Smooth muscle cell (in vitro differentiated cells): Measurements from ENCODE around the gene TMPRSS7. TPM values are rescaled to one million over a fixed set of nuclear protein-coding genes. Genes with fewer than 3 reads are reported as not detected.

Experiments
- DNase-seq: peaks from one replicate; lab custom pipeline; 2025; ENCODE audit not compliant: unreplicated experiment; lab: John Stamatoyannopoulos, UW
- H2AFZ ChIP-seq: fragments of 200-600 bp; sonication (generic); 2 replicates; pipeline ENCODE4 v1.6.0; 2016; ENCODE audit warnings: antibody characterized with exemption, low read depth, mild to moderate bottlenecking
- H3F3A ChIP-seq: fragments of 200-600 bp; sonication (generic); 2 replicates; pipeline ENCODE4 v1.6.0; 2017; ENCODE audit warnings: antibody characterized with exemption, low read depth
- H3K27ac ChIP-seq: fragments of 200-600 bp; sonication (generic); 2 replicates; pipeline ENCODE4 v1.5.1; 2016; ENCODE audit warnings: low read depth, mild to moderate bottlenecking
- H3K27me3 ChIP-seq: fragments of 200-600 bp; sonication (generic); 2 replicates; pipeline ENCODE4 v1.6.1; 2016; ENCODE audit warnings: low read depth, mild to moderate bottlenecking
- H3K36me3 ChIP-seq: fragments of 200-600 bp; sonication (generic); 2 replicates; pipeline ENCODE4 v1.5.1; 2016; ENCODE audit warnings: low read depth
- H3K4me1 ChIP-seq: fragments of 200-600 bp; sonication (generic); 2 replicates; pipeline ENCODE4 v1.5.1; 2016; ENCODE audit warnings: low read depth
- H3K4me2 ChIP-seq: fragments of 200-600 bp; sonication (generic); 2 replicates; pipeline ENCODE4 v1.6.0; 2016; ENCODE audit warnings: mild to moderate bottlenecking
- H3K4me3 ChIP-seq: fragments of 200-600 bp; sonication (generic); 2 replicates; pipeline ENCODE4 v1.5.1; 2016; ENCODE audit warnings: mild to moderate bottlenecking
- H3K79me2 ChIP-seq: fragments of 200-600 bp; sonication (generic); 2 replicates; pipeline ENCODE4 v1.6.0; 2016; ENCODE audit warnings: low read depth, mild to moderate bottlenecking
- H3K9ac ChIP-seq: fragments of 200-600 bp; sonication (generic); 2 replicates; pipeline ENCODE4 v1.6.0; 2016; ENCODE audit warnings: low read depth
- H3K9me3 ChIP-seq: fragments of 200-600 bp; sonication (generic); replicated peaks from 2 replicates; pipeline ENCODE4 v1.5.1; 2016; ENCODE audit warnings: low read depth
- H4K20me1 ChIP-seq: fragments of 200-600 bp; sonication (generic); 2 replicates; pipeline ENCODE4 v1.6.0; 2016; ENCODE audit warnings: low read depth
- WGBS: methylation state at CpG from one replicate; pipeline ENCODE4 v1.1.7; 2016; ENCODE audit warnings: low lambda C conversion rate; 5-methylcytosine and 5-hydroxymethylcytosine counted together
- polyA plus RNA-seq: library from polyadenylated mRNA; unstranded; fragments of >200 nt; fragmentation: Nextera tagmentation; extraction: Ambion mirVana; gene quantifications from 2 replicates; pipeline ENCODE4 v1.2.1, GENCODE V29; 2016
- total RNA-seq: library from RNA; depleted of rRNA; stranded (reverse); fragments of >200 nt; gene quantifications from 2 replicates; pipeline ENCODE4 v1.2.3, GENCODE V29; 2014
- TF ChIP-seq, protein P1 (sequence below): fragments of 200-600 bp; sonication (generic); IDR thresholded peaks from 2 replicates; pipeline ENCODE4 v1.5.1; 2017; ENCODE audit warnings: borderline replicate concordance, mild to moderate bottlenecking, antibody characterized with exemption; ENCODE audit not compliant: insufficient read depth, poor library complexity, severe bottlenecking

TMPRSS7 gene
- total and polyA plus RNA-seq, 2 experiments from 2014 or later = not detected

- no peaks in the 10 kb centered on the region for H3K36me3 ChIP-seq
- H3K27me3 ChIP-seq = peaks cover 4% of the 10 kb centered on the region
- H3F3A ChIP-seq = peaks cover 10% of the 10 kb centered on the region
- peak overlapping the region; percentile 56 for H3K4me2 ChIP-seq
- TF ChIP-seq, protein P1, sequence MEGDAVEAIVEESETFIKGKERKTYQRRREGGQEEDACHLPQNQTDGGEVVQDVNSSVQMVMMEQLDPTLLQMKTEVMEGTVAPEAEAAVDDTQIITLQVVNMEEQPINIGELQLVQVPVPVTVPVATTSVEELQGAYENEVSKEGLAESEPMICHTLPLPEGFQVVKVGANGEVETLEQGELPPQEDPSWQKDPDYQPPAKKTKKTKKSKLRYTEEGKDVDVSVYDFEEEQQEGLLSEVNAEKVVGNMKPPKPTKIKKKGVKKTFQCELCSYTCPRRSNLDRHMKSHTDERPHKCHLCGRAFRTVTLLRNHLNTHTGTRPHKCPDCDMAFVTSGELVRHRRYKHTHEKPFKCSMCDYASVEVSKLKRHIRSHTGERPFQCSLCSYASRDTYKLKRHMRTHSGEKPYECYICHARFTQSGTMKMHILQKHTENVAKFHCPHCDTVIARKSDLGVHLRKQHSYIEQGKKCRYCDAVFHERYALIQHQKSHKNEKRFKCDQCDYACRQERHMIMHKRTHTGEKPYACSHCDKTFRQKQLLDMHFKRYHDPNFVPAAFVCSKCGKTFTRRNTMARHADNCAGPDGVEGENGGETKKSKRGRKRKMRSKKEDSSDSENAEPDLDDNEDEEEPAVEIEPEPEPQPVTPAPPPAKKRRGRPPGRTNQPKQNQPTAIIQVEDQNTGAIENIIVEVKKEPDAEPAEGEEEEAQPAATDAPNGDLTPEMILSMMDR = no peak
- 25% methylated on average over 6 of the region's 6 CpGs for WGBS
- peak overlapping the region; percentile 33 for H3K27ac ChIP-seq
- no peaks in the 10 kb centered on the region for H3K9me3 ChIP-seq
- H3K4me1 ChIP-seq = peaks cover 15% of the 10 kb centered on the region
- H3K9ac ChIP-seq = no peak overlapping the region
- no peak for DNase-seq
- no peaks in the 10 kb centered on the region for H4K20me1 ChIP-seq
- no peak overlapping the region for H2AFZ ChIP-seq
- H3K79me2 ChIP-seq = peaks cover 19% of the 10 kb centered on the region
- H3K4me3 ChIP-seq = no peak overlapping the region
Measured at GRCh38 chr3:112092496-112093179, 58.1 kb downstream of the TMPRSS7 start.

DNA sequence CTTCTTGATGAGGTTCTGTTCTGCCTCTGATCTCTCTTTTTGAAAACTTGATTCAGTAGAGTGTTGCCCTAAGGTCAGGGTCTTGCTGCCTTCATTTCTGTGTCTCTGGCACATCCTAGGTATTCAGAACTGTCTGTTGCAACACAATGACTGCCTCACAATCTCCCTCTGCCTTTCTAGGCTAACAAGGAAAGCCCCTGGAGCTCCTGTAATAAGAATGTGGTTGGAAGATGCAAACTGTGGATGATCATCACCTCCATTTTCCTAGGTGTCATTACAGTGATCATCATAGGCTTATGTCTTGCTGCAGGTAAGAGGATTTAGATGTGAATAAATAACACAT, 58.6 kb downstream of the TMPRSS7 start:
- peaks cover 15% of the 10 kb centered on the region for H3K4me1 ChIP-seq
- H3K4me3 ChIP-seq = no peak overlapping the region
- no peaks in the 10 kb centered on the region for H3K9me3 ChIP-seq
- no peaks in the 10 kb centered on the region for H4K20me1 ChIP-seq
- peaks cover under 1% of the 10 kb centered on the region for H3K27me3 ChIP-seq
- TF ChIP-seq, protein P1 = no peak
- peaks cover 16% of the 10 kb centered on the region for H3K79me2 ChIP-seq
- peak overlapping the region; percentile 56 for H3K4me2 ChIP-seq
- peaks cover 10% of the 10 kb centered on the region for H3F3A ChIP-seq
- H2AFZ ChIP-seq = no peak overlapping the region
- no peaks in the 10 kb centered on the region for H3K36me3 ChIP-seq
- H3K9ac ChIP-seq = no peak overlapping the region
- H3K27ac ChIP-seq = peak overlapping the region; percentile 33
- DNase-seq = no peak

GRCh38 chr3:112095731-112096130, 61.2 kb downstream of the TMPRSS7 start:
- WGBS = 44% methylated on average over 2 of the region's 2 CpGs
- no peak overlapping the region for H3K9ac ChIP-seq
- no peak for DNase-seq
- no peaks in the 10 kb centered on the region for H3K27me3 ChIP-seq
- peak overlapping the region; percentile 93 for H3K27ac ChIP-seq
- no peak overlapping the region for H3K4me3 ChIP-seq
- TF ChIP-seq, protein P1 = no peak
- H3K4me1 ChIP-seq = peaks cover 10% of the 10 kb centered on the region
- H4K20me1 ChIP-seq = no peaks in the 10 kb centered on the region
- H3K79me2 ChIP-seq = no peaks in the 10 kb centered on the region
- no peaks in the 10 kb centered on the region for H3K9me3 ChIP-seq
- H3K4me2 ChIP-seq = no peak overlapping the region
- H3F3A ChIP-seq = peaks cover 10% of the 10 kb centered on the region
- H2AFZ ChIP-seq = no peak overlapping the region
- no peaks in the 10 kb centered on the region for H3K36me3 ChIP-seq

DNA sequence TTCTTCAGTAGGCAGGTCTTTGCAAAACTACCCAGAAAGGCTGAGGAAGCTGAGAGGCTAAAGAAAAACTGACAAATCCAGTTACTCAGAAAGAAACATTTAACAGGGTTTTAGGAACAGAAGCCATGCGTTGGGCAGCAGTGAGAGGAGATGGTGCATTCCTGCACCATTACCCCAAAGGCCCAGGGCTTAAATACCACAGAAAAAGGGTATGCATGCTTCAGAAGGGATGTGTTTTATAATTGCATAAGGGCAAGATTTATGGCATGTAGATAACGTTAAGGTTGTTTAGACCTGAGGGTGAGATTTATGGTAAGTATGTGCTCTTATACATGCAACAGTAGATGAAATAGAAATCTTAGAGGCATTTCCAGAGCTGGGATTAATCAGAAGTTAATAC, 61.6 kb downstream of the TMPRSS7 start:
- no peak for DNase-seq
- no peaks in the 10 kb centered on the region for H4K20me1 ChIP-seq

More for the DNA sequence above, 61.6 kb downstream of the TMPRSS7 start:
- Histone ChIP-seq H3F3A (peaks cover 10% of the 10 kb centered on the region), H3K27me3 (no peaks in the 10 kb centered on the region), H3K9ac (no peak overlapping the region), H3K27ac (peak overlapping the region; percentile 93), H3K36me3 (no peaks in the 10 kb centered on the region), H3K4me3 (no peak overlapping the region), H3K4me2 (no peak overlapping the region), H3K4me1 (peaks cover 10% of the 10 kb centered on the region), H2AFZ (no peak overlapping the region), H3K79me2 (no peaks in the 10 kb centered on the region), H3K9me3 (no peaks in the 10 kb centered on the region)
- TF ChIP-seq, protein P1 = no peak
- whole genome bisulfite sequencing = 19% methylated on average over 2 of the region's 2 CpGs
